Measurements from ENCODE around the gene CTBP2. TPM values are rescaled to one million over a fixed set of nuclear protein-coding genes. Genes with fewer than 3 reads are reported as not detected.

CTBP2 gene
- total and polyA plus RNA-seq, 4 donors = 19.2 to 80.6 (median 63.2) TPM

GRCh38 chr10:125030567-125031197 is 129.7 kb downstream of the CTBP2 start:
- TF ChIP-seq, protein P1, sequence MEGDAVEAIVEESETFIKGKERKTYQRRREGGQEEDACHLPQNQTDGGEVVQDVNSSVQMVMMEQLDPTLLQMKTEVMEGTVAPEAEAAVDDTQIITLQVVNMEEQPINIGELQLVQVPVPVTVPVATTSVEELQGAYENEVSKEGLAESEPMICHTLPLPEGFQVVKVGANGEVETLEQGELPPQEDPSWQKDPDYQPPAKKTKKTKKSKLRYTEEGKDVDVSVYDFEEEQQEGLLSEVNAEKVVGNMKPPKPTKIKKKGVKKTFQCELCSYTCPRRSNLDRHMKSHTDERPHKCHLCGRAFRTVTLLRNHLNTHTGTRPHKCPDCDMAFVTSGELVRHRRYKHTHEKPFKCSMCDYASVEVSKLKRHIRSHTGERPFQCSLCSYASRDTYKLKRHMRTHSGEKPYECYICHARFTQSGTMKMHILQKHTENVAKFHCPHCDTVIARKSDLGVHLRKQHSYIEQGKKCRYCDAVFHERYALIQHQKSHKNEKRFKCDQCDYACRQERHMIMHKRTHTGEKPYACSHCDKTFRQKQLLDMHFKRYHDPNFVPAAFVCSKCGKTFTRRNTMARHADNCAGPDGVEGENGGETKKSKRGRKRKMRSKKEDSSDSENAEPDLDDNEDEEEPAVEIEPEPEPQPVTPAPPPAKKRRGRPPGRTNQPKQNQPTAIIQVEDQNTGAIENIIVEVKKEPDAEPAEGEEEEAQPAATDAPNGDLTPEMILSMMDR (IDR thresholded peaks at IDR 0.05; ENCODE audit: control extremely low read depth, extremely low read depth) = no peak
- H3K36me3 ChIP-seq (ENCODE audit: control insufficient read depth in 4 of 4, insufficient read depth in 4 of 4, low read length in 4 of 4) = peaks cover 0 to 26% (median 9%) of the 10 kb centered on the region in 4 donors
- DNase-seq (no peak), ATAC-seq (ENCODE audit: insufficient read depth, low FRiP score) (no peak)
- no peak overlapping the region for H3K9ac ChIP-seq (ENCODE audit: insufficient read depth in 1 of 2, low read length in 2 of 2)
- H3K27ac ChIP-seq (ENCODE audit: low read depth in 1 of 2, low read length in 1 of 2) = no peak overlapping the region
- H3K27me3 ChIP-seq (ENCODE audit: control insufficient read depth in 3 of 3, insufficient read depth in 3 of 3, low read length in 2 of 3) = no peaks in the 10 kb centered on the region
- no peak overlapping the region for H3K4me3 ChIP-seq
- H3K4me1 ChIP-seq (ENCODE audit: control insufficient read depth in 5 of 5, insufficient read depth in 5 of 5, low read length in 5 of 5) = peaks cover 8 to 13% (median 10%) of the 10 kb centered on the region in 5 donors
- H3K9me3 ChIP-seq (ENCODE audit: control insufficient read depth in 4 of 4, insufficient read depth in 3 of 4, low read length in 3 of 4) = no peaks in the 10 kb centered on the region
- WGBS, 2 donors = 72 to 81% methylated on average over 10 of the region's 10 CpGs

- no peak for ATAC-seq (ENCODE audit: insufficient read depth, low FRiP score)
- Histone ChIP-seq H3K27ac (ENCODE audit: low read depth in 1 of 2, low read length in 1 of 2) (no peak overlapping the region), H3K4me1 (ENCODE audit: control insufficient read depth in 5 of 5, insufficient read depth in 5 of 5, low read length in 5 of 5) (peaks cover 6 to 11% (median 9%) of the 10 kb centered on the region in 5 donors), H3K36me3 (ENCODE audit: control insufficient read depth in 4 of 4, insufficient read depth in 4 of 4, low read length in 4 of 4) (peaks cover 0 to 26% (median 9%) of the 10 kb centered on the region in 4 donors), H3K9ac (ENCODE audit: insufficient read depth in 1 of 2, low read length in 2 of 2) (no peak overlapping the region), H3K9me3 (ENCODE audit: control insufficient read depth in 4 of 4, insufficient read depth in 3 of 4, low read length in 3 of 4) (no peaks in the 10 kb centered on the region), H3K27me3 (ENCODE audit: control insufficient read depth in 3 of 3, insufficient read depth in 3 of 3, low read length in 2 of 3) (no peaks in the 10 kb centered on the region), H3K4me3 (no peak overlapping the region)
- 69 to 80% methylated on average over 7 of the region's 7 CpGs for WGBS, 2 donors
- TF ChIP-seq, protein P1 (IDR thresholded peaks at IDR 0.05; ENCODE audit: control extremely low read depth, extremely low read depth) = no peak
- no peak for DNase-seq
These were observed 130.7 kb downstream of the CTBP2 start for GRCh38 chr10:125029584-125030242.

GRCh38 chr10:125027871-125028869 is 132.2 kb downstream of the CTBP2 start:
- Histone ChIP-seq H3K9ac (ENCODE audit: insufficient read depth in 1 of 2, low read length in 2 of 2) (no peak overlapping the region), H3K27ac (ENCODE audit: low read depth in 1 of 2, low read length in 1 of 2) (no peak overlapping the region), H3K27me3 (ENCODE audit: control insufficient read depth in 3 of 3, insufficient read depth in 3 of 3, low read length in 2 of 3) (no peaks in the 10 kb centered on the region), H3K36me3 (ENCODE audit: control insufficient read depth in 4 of 4, insufficient read depth in 4 of 4, low read length in 4 of 4) (peaks cover 0 to 21% (median 9%) of the 10 kb centered on the region in 4 donors), H3K4me3 (no peak overlapping the region), H3K9me3 (ENCODE audit: control insufficient read depth in 4 of 4, insufficient read depth in 3 of 4, low read length in 3 of 4) (no peaks in the 10 kb centered on the region), H3K4me1 (ENCODE audit: control insufficient read depth in 5 of 5, insufficient read depth in 5 of 5, low read length in 5 of 5) (peaks cover 8 to 24% (median 18%) of the 10 kb centered on the region in 5 donors)
- TF ChIP-seq, protein P1 (IDR thresholded peaks at IDR 0.05; ENCODE audit: control extremely low read depth, extremely low read depth) = no peak
- ATAC-seq (ENCODE audit: insufficient read depth, low FRiP score) (no peak), DNase-seq (no peak)
- 87 to 89% methylated on average over 17 of the region's 17 CpGs for WGBS, 2 donors
